Fibroblast of villous mesenchyme (primary cell): ENCODE data around the gene DAGLB. TPM values are rescaled to one million over a fixed set of nuclear protein-coding genes. Genes with fewer than 3 reads are reported as not detected.
A peak's percentile ranks its signal among the peaks of the same experiment; 100 is the strongest.
"Not testable (repeated sequence)": the region's sequence is repeated elsewhere in the genome, so short reads cannot be mapped to it uniquely, and the experiment has no call there.

Source experiments
- DNase-seq: peaks from one replicate; pipeline ENCODE4 v3.0.0-alpha.2; 2010; ENCODE audit warnings: low read depth
- H3K4me3 ChIP-seq: 2 replicates; pipeline ENCODE4 v1.5.1; 2011; ENCODE audit warnings: low read depth, mild to moderate bottlenecking, low read length
- CTCF ChIP-seq: IDR thresholded peaks from 2 replicates; pipeline ENCODE4 v1.5.1; 2012; ENCODE audit warnings: low read depth, mild to moderate bottlenecking, low read length; ENCODE audit not compliant: insufficient read depth
- total RNA-seq: library from RNA; depleted of rRNA; stranded (reverse); fragments of >200 nt; gene quantifications from 2 replicates; pipeline ENCODE4 v1.2.3, GENCODE V29; 2012

Gene DAGLB
- total RNA-seq, 1 donor: 29.4 TPM

- TF ChIP-seq CTCF: no peak
- DNase-seq: no peak
- no peak overlapping the region for H3K4me3 ChIP-seq
Observed at GRCh38 chr7:6407434-6407833, 40.3 kb downstream of the DAGLB start.

GRCh38 chr7:6406121-6406520 lies 41.6 kb downstream of the DAGLB start:
- no peak for TF ChIP-seq CTCF
- H3K4me3 ChIP-seq: no peak overlapping the region
- DNase-seq: no peak

GRCh38 chr7:6403907-6404306 lies 43.8 kb downstream of the DAGLB start:
- DNase-seq: no peak
- TF ChIP-seq CTCF: no peak
- no peak overlapping the region for H3K4me3 ChIP-seq

- no peak for DNase-seq
- no peak overlapping the region for H3K4me3 ChIP-seq
- no peak for TF ChIP-seq CTCF
Observed at GRCh38 chr7:6402741-6403140, 45.0 kb downstream of the DAGLB start.

GRCh38 chr7:6402041-6402440 lies 45.7 kb downstream of the DAGLB start:
- TF ChIP-seq CTCF: no peak
- no peak overlapping the region for H3K4me3 ChIP-seq
- DNase-seq: no peak

- no peak for DNase-seq
- no peak overlapping the region for H3K4me3 ChIP-seq
Observed at GRCh38 chr7:6401536-6401935, 46.2 kb downstream of the DAGLB start.

GRCh38 chr7:6400243-6401105 lies 47.3 kb downstream of the DAGLB start:
- peak; percentile 43 for DNase-seq
- H3K4me3 ChIP-seq: not testable (repeated sequence)

More at GRCh38 chr7:6401536-6401935, 46.2 kb downstream of the DAGLB start:
- TF ChIP-seq CTCF: no peak
